DOHH2 (cell line): ENCODE data around the gene HERC5.

Experiments used
- H3F3A ChIP-seq: fragments of 200-600 bp; sonication (generic), shearing (Covaris generic); 2 replicates; pipeline ENCODE4 v1.6.0; 2016; ENCODE audit warnings: antibody characterized with exemption, mild to moderate bottlenecking; ENCODE audit not compliant: control insufficient read depth, insufficient read depth
- H3K27ac ChIP-seq: fragments of 200-600 bp; sonication (generic); 2 replicates; pipeline ENCODE4 v1.5.1; 2014; ENCODE audit warnings: low read depth, mild to moderate bottlenecking, low read length, moderate library complexity
- H3K27me3 ChIP-seq: fragments of 200-600 bp; sonication (generic); 2 replicates; pipeline ENCODE4 v1.6.1; 2014; ENCODE audit warnings: mild to moderate bottlenecking, low read length, mixed read lengths; ENCODE audit not compliant: control insufficient read depth
- H3K36me3 ChIP-seq: fragments of 200-600 bp; sonication (generic); 2 replicates; pipeline ENCODE4 v1.6.1; 2014; ENCODE audit warnings: mild to moderate bottlenecking, low read length, moderate library complexity, mixed read lengths; ENCODE audit not compliant: control insufficient read depth
- H3K4me1 ChIP-seq: fragments of 200-600 bp; sonication (generic); 2 replicates; pipeline ENCODE4 v1.6.1; 2014; ENCODE audit warnings: mild to moderate bottlenecking, low read length, mixed read lengths; ENCODE audit not compliant: control insufficient read depth
- H3K4me2 ChIP-seq: fragments of 200-600 bp; sonication (generic); 2 replicates; pipeline ENCODE4 v1.6.0; 2014; ENCODE audit warnings: mild to moderate bottlenecking, low read length, moderate library complexity
- H3K4me3 ChIP-seq: fragments of 200-600 bp; sonication (generic); 2 replicates; pipeline ENCODE4 v1.5.1; 2014; ENCODE audit warnings: mild to moderate bottlenecking, low read length, mixed read lengths
- H3K79me2 ChIP-seq: fragments of 200-600 bp; sonication (generic); 2 replicates; pipeline ENCODE4 v1.6.1; 2014; ENCODE audit warnings: mild to moderate bottlenecking, low read length, mixed read lengths; ENCODE audit not compliant: control insufficient read depth
- H3K9me2 ChIP-seq: fragments of 200-600 bp; sonication (generic); replicated peaks from 2 replicates; pipeline ENCODE4 v1.6.1; 2014; ENCODE audit warnings: mild to moderate bottlenecking, low read length, mixed read lengths; ENCODE audit not compliant: control insufficient read depth
- H3K9me3 ChIP-seq: fragments of 200-600 bp; sonication (generic); 2 replicates; pipeline ENCODE4 v1.6.1; 2014; ENCODE audit warnings: antibody characterized with exemption, low read length, mixed read lengths; ENCODE audit not compliant: control insufficient read depth, insufficient read depth
- H4K20me1 ChIP-seq: fragments of 200-600 bp; sonication (generic); 2 replicates; pipeline ENCODE4 v1.6.0; 2014; ENCODE audit warnings: low read depth, mild to moderate bottlenecking, antibody characterized with exemption, low read length, moderate library complexity; ENCODE audit not compliant: control insufficient read depth, insufficient read depth
- EZH2phosphoT487 ChIP-seq: fragments of 200-600 bp; sonication (generic); IDR thresholded peaks from 2 replicates; pipeline ENCODE4 v1.6.1; 2017; ENCODE audit warnings: borderline replicate concordance, mild to moderate bottlenecking, antibody characterized with exemption, low read length, moderate library complexity, mixed read lengths
- TF ChIP-seq, protein P1 (sequence below): fragments of 200-600 bp; sonication (generic); IDR thresholded peaks from one replicate; pipeline ENCODE4 v1.5.1; 2014; ENCODE audit warnings: antibody characterized with exemption, mild to moderate bottlenecking, low read depth, low read length; ENCODE audit not compliant: poor library complexity, severe bottlenecking

Gene HERC5

DNA sequence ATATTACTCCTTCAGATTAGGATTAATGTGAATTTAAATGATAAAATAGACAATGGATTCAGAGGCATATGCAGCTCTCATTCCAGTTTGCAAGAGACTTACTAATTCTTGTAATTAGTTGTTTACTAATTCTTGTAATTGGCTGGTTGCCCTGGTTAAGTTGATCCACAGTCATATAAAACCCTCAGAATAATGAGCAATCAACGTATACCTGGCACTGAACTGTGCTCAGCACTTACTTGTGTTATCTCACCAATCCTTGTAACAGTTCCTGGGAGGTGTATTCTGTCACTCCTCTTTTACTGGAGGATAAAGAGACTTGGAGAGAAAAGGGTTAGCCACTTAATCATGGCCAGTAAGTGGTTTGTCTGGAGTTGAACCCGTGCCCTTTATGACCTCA is 10.5 kb downstream of the HERC5 start:
- no peak overlapping the region for H3K27ac ChIP-seq
- no peaks in the 10 kb centered on the region for H3K9me3 ChIP-seq
- no peaks in the 10 kb centered on the region for H3F3A ChIP-seq
- no peak overlapping the region for H3K4me2 ChIP-seq
- no peaks in the 10 kb centered on the region for H3K4me1 ChIP-seq
- TF ChIP-seq, protein P1, sequence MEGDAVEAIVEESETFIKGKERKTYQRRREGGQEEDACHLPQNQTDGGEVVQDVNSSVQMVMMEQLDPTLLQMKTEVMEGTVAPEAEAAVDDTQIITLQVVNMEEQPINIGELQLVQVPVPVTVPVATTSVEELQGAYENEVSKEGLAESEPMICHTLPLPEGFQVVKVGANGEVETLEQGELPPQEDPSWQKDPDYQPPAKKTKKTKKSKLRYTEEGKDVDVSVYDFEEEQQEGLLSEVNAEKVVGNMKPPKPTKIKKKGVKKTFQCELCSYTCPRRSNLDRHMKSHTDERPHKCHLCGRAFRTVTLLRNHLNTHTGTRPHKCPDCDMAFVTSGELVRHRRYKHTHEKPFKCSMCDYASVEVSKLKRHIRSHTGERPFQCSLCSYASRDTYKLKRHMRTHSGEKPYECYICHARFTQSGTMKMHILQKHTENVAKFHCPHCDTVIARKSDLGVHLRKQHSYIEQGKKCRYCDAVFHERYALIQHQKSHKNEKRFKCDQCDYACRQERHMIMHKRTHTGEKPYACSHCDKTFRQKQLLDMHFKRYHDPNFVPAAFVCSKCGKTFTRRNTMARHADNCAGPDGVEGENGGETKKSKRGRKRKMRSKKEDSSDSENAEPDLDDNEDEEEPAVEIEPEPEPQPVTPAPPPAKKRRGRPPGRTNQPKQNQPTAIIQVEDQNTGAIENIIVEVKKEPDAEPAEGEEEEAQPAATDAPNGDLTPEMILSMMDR, result no peak
- no peak for TF ChIP-seq EZH2phosphoT487
- H3K27me3 ChIP-seq, result no peaks in the 10 kb centered on the region; the same call in 1 of the 2 replicates
- H3K36me3 ChIP-seq, result no peaks in the 10 kb centered on the region
- no peaks in the 10 kb centered on the region for H3K79me2 ChIP-seq
- H4K20me1 ChIP-seq, result no peaks in the 10 kb centered on the region
- no peak overlapping the region for H3K4me3 ChIP-seq
- H3K9me2 ChIP-seq, result no peaks in the 10 kb centered on the region

DNA sequence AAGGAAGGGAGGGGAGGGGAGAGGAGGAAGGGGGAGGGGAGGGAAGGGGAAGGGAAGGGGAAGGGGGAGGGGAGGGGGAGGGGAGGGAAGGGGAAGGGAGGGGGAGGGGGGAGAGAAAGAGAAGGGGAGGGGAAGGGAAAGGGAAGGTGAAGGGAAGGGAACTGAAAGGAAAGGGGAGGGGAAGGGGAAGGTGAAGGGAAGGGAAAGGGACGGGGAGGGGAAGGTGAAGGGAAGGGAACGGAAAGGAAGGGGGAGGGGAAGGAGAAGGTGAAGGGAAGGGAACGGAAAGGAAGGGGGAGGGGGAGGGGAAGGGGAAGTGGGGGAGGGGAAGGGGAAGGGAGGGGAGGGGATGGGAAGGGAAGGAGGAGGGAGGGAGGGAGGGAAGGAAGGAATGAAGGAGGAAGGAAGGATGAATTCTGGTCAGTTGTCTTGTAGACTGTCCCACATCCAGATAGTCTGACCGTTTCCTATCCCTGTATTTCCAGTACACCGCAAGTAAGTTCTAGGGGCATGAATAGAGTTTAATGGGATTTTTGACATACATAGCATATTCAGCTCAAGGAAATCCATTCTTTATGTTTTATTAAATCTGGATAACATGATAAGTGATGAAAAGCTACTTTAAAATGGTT is 20.4 kb downstream of the HERC5 start:
- Histone ChIP-seq H3K36me3 (no peaks in the 10 kb centered on the region), H3K27ac (no peak overlapping the region), H3F3A (no peaks in the 10 kb centered on the region), H3K4me2 (no peak overlapping the region), H3K4me1 (no peaks in the 10 kb centered on the region), H3K4me3 (no peak overlapping the region), H3K9me3 (no peaks in the 10 kb centered on the region), H4K20me1 (no peaks in the 10 kb centered on the region), H3K27me3 (no peaks in the 10 kb centered on the region), H3K79me2 (no peaks in the 10 kb centered on the region), H3K9me2 (no peaks in the 10 kb centered on the region)
- TF ChIP-seq EZH2phosphoT487, result no peak
- TF ChIP-seq, protein P1, result no peak

DNA sequence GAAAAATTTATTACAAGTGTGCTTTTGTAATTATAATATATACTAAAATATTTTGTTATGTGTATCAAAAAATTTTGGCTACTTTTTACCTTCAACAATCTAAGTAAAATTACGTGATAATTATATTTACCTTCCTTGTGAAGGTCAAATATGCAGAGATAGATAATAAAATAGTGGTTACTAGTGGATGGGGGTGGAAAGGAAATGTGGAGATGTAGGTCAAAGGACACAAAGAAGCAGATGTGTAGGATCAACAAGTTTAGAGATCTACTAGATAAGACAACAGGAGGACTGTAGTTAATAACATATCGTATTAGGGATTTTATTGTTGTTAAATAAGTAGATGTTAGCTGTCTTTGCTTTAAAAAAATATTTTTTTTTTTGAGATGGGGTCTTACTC is 21.3 kb downstream of the HERC5 start:
- Histone ChIP-seq H3F3A (no peaks in the 10 kb centered on the region), H3K9me3 (no peaks in the 10 kb centered on the region)

More for the DNA sequence above, 21.3 kb downstream of the HERC5 start:
- Histone ChIP-seq H3K27ac (no peak overlapping the region), H4K20me1 (no peaks in the 10 kb centered on the region), H3K9me2 (no peaks in the 10 kb centered on the region), H3K79me2 (no peaks in the 10 kb centered on the region), H3K4me1 (no peaks in the 10 kb centered on the region), H3K4me3 (no peak overlapping the region), H3K4me2 (no peak overlapping the region), H3K36me3 (no peaks in the 10 kb centered on the region), H3K27me3 (no peaks in the 10 kb centered on the region)
- TF ChIP-seq EZH2phosphoT487, result no peak
- TF ChIP-seq, protein P1, result no peak
